Gastroesophageal sphincter (tissue), 4 donors: ENCODE measurements around the gene ACAD11. TPM values are rescaled to one million over a fixed set of nuclear protein-coding genes. Genes with fewer than 3 reads are reported as not detected.
"Not testable (repeated sequence)": the region's sequence is repeated elsewhere in the genome, so short reads cannot be mapped to it uniquely, and the experiment has no call there.

Experiments used
- ATAC-seq: fragments of 150-250 bp; one replicate; pipeline ENCODE4 v1.9.1; 2016; ENCODE audit warnings: mild to moderate bottlenecking, moderate library complexity
- H3K27ac ChIP-seq, 4 donors: fragments of 200-600 bp; sonication (generic) in 3 of 4; 1 replicate in 3 of 4; 2 replicates in 1 of 4; pipeline ENCODE4 v1.5.1; 2016 to 2019
- H3K27me3 ChIP-seq: fragments of 200-600 bp; sonication (generic); one replicate; pipeline ENCODE4 v1.5.1; 2019
- H3K36me3 ChIP-seq, 2 donors: fragments of 200-600 bp; sonication (generic); one replicate each; pipeline ENCODE4 v1.5.1; 2019; ENCODE audit warnings: control low read depth in 1 of 2
- H3K4me1 ChIP-seq, 3 donors: fragments of 200-600 bp; sonication (generic); 1 replicate in 2 of 3; 2 replicates in 1 of 3; pipeline ENCODE4 v1.5.1; 2016 to 2019; ENCODE audit warnings: control low read depth in 2 of 3
- H3K4me3 ChIP-seq, 2 donors: fragments of 200-600 bp; sonication (generic); one replicate each; pipeline ENCODE4 v1.5.1; 2019; ENCODE audit warnings: mild to moderate bottlenecking in 1 of 2, moderate library complexity in 1 of 2
- H3K9me3 ChIP-seq, 3 donors: fragments of 200-600 bp; sonication (generic); one replicate each; pipeline ENCODE4 v1.5.1; 2017 to 2019; ENCODE audit warnings: control low read depth in 2 of 3
- EP300 ChIP-seq: sonication (generic); formaldehyde crosslinking; IDR thresholded peaks from one replicate; pipeline ENCODE4 v1.6.1; 2017; ENCODE audit warnings: antibody characterized with exemption, mild to moderate bottlenecking
- POLR2A ChIP-seq, 2 donors: fragments of 450-650 bp; IDR thresholded peaks; one replicate each; pipeline ENCODE4 v1.6.1; 2017; ENCODE audit warnings: antibody characterized with exemption in 2 of 2, mild to moderate bottlenecking in 2 of 2, moderate library complexity in 1 of 2
- POLR2AphosphoS5 ChIP-seq: sonication (generic); formaldehyde crosslinking; IDR thresholded peaks from one replicate; pipeline ENCODE4 v1.6.1; 2017; ENCODE audit warnings: antibody characterized with exemption
- WGBS, 2 donors: methylation state at CpG; one replicate each; pipeline ENCODE4 v1.1.5; 2018; ENCODE audit warnings: low coverage in 1 of 2; 5-methylcytosine and 5-hydroxymethylcytosine counted together
- total RNA-seq, 4 donors: library from RNA; depleted of rRNA; stranded (reverse); fragments of >200 nt; gene quantifications; one replicate each; pipeline ENCODE4 v1.1.0, GENCODE V29; 2016
- TF ChIP-seq, protein P1 (sequence below), 4 experiments: fragments of 200-600 bp in 2 of 4; fragments of 450-650 bp in 2 of 4; sonication (generic) in 1 of 4; IDR thresholded peaks; one replicate each; pipeline ENCODE4 v1.5.1; 2017 to 2019; ENCODE audit warnings: antibody characterized with exemption in 4 of 4, mild to moderate bottlenecking in 2 of 4, moderate library complexity in 2 of 4

The ACAD11 gene
- total RNA-seq, 4 donors from 2014 or later, result 9.7 to 44.2 (median 21.1) TPM

DNA sequence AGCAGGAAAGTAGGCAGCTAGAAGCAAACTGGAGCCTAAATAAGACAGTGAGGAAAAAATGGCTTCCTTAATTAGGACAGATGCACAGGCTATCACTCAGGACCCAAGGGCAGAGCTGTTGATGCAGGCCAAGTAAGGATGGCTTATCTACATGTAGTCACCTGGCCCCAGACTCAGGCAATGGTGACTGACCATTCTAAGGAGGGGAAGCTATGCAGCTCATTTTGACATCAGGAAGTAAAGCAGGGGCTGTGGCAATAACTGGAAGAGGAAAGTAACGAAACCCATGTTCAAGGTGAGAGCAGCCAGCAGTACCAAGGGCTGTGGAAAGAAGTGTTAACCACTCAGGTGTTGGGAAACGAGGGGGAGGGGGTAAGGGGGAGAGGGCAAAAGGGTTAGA lies 16.2 kb downstream of the ACAD11 start:
- Histone ChIP-seq H3K4me1 (no peaks in the 10 kb centered on the region), H3K27ac (no peak overlapping the region), H3K27me3 (no peaks in the 10 kb centered on the region), H3K9me3 (no peaks in the 10 kb centered on the region), H3K36me3 (peaks cover 5 to 43% of the 10 kb centered on the region in 2 donors), H3K4me3 (no peak overlapping the region)
- 71 to 79% methylated on average over 2 of the region's 2 CpGs for WGBS, 2 donors
- no peak for ATAC-seq
- TF ChIP-seq, protein P1, sequence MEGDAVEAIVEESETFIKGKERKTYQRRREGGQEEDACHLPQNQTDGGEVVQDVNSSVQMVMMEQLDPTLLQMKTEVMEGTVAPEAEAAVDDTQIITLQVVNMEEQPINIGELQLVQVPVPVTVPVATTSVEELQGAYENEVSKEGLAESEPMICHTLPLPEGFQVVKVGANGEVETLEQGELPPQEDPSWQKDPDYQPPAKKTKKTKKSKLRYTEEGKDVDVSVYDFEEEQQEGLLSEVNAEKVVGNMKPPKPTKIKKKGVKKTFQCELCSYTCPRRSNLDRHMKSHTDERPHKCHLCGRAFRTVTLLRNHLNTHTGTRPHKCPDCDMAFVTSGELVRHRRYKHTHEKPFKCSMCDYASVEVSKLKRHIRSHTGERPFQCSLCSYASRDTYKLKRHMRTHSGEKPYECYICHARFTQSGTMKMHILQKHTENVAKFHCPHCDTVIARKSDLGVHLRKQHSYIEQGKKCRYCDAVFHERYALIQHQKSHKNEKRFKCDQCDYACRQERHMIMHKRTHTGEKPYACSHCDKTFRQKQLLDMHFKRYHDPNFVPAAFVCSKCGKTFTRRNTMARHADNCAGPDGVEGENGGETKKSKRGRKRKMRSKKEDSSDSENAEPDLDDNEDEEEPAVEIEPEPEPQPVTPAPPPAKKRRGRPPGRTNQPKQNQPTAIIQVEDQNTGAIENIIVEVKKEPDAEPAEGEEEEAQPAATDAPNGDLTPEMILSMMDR (IDR thresholded peaks at IDR 0.05), result no peak
- TF ChIP-seq POLR2AphosphoS5, result no peak
- no peak for TF ChIP-seq EP300
- no peak for TF ChIP-seq POLR2A (IDR thresholded peaks at IDR 0.05)

- no peak for ATAC-seq
- H3K36me3 ChIP-seq, result peaks cover 10 to 52% of the 10 kb centered on the region in 2 donors
- no peaks in the 10 kb centered on the region for H3K4me1 ChIP-seq
Observed at GRCh38 chr3:132642539-132642847, 17.1 kb downstream of the ACAD11 start.

DNA sequence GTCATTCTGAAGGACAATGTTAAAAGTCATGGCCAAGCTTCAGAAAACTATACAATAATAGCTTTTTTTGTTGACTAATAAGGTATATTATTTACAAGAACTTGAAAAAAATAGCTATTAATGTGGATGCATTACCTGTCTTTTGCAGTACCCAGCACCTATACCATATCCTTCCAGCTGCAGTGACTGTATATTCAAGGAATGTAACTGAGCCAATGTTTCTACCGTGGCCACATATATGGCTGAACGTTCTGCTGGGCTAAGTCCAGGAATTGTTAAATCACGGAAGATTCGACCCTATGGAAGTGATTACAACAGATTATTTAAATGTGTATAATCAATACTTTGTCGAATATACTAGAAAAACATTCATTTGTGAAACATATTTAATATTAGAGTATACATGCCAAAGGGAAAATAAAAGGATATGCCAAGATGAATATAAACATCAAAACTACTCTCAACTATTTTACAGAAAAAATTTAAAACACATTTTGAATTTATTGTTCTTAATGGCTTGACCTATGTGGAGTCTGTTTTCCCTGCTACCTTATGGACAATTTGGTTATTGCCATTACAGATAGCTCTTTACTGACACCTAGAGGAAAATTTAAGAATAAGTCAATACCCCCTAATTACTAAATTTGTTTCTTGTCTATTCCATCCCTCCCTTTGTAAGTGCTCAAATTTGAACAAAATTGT lies 17.6 kb downstream of the ACAD11 start:
- no peak overlapping the region for H3K27ac ChIP-seq
- TF ChIP-seq, protein P1 (IDR thresholded peaks at IDR 0.05), result peak; percentile 65 to 79 (median 74)
- no peak for TF ChIP-seq EP300
- TF ChIP-seq POLR2AphosphoS5, result no peak
- no peak overlapping the region for H3K4me3 ChIP-seq
- no peaks in the 10 kb centered on the region for H3K4me1 ChIP-seq
- peak; percentile 46 for ATAC-seq
- 50 to 68% methylated on average over 5 of the region's 5 CpGs for WGBS, 2 donors
- H3K9me3 ChIP-seq, result no peaks in the 10 kb centered on the region
- peaks cover 11 to 57% of the 10 kb centered on the region in 2 donors for H3K36me3 ChIP-seq
- no peaks in the 10 kb centered on the region for H3K27me3 ChIP-seq

More at GRCh38 chr3:132642539-132642847, 17.1 kb downstream of the ACAD11 start:
- no peaks in the 10 kb centered on the region for H3K27me3 ChIP-seq
- TF ChIP-seq POLR2A (IDR thresholded peaks at IDR 0.05) (no peak), EP300 (no peak), POLR2AphosphoS5 (no peak)
- TF ChIP-seq, protein P1 (IDR thresholded peaks at IDR 0.05), result no peak
- 56 to 58% methylated on average over 2 of the region's 2 CpGs for WGBS, 2 donors
- no peaks in the 10 kb centered on the region for H3K9me3 ChIP-seq
- no peak overlapping the region for H3K4me3 ChIP-seq
- no peak overlapping the region for H3K27ac ChIP-seq

GRCh38 chr3:132641427-132641826 lies 18.2 kb downstream of the ACAD11 start:
- H3K27ac ChIP-seq, ATAC-seq, H3K4me3 ChIP-seq, H3K9me3 ChIP-seq, H3K27me3 ChIP-seq, H3K4me1 ChIP-seq: not testable (repeated sequence)
- peaks cover 11 to 63% of the 10 kb centered on the region in 2 donors for H3K36me3 ChIP-seq
- WGBS, 2 donors, result 90% methylated on average over 2 of the region's 2 CpGs; no CpG with 5 or more reads in 1 of the 2 donors

DNA sequence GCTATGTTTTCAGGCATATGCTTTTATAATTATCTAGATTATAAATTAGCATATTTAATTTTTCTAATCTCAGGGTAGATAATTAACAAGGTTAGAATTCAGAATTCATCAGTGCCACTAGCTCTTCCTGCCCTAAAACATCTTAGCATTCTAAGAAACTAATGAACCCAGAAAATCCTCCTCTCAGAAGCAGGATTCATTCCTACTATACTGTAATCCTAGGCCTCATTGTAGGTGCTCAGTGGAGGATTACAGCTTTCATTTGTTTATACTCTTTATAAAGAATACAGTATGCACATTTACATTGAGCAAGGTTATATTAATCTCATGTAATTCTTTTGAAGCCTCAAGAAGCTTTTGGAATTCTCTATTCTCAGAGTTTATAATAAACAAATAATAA lies 20.9 kb downstream of the ACAD11 start:
- H3K4me3 ChIP-seq, result no peak overlapping the region
- no peaks in the 10 kb centered on the region for H3K9me3 ChIP-seq
- no peaks in the 10 kb centered on the region for H3K4me1 ChIP-seq
- peaks cover 11 to 76% of the 10 kb centered on the region in 2 donors for H3K36me3 ChIP-seq
- ATAC-seq, result no peak
- TF ChIP-seq, protein P1 (IDR thresholded peaks at IDR 0.05), result no peak
- TF ChIP-seq EP300 (no peak), POLR2A (IDR thresholded peaks at IDR 0.05) (no peak), POLR2AphosphoS5 (no peak)
- H3K27me3 ChIP-seq, result no peaks in the 10 kb centered on the region
- H3K27ac ChIP-seq, result no peak overlapping the region
